ENCODE measurements around the gene BCO1.

The BCO1 gene

GRCh38 chr16:81319221-81319912 lies 80.9 kb downstream of the BCO1 start:
- DNase-seq, result no peak

- no peak for DNase-seq
Observed at GRCh38 chr16:81321039-81321438, 82.5 kb downstream of the BCO1 start.

- DNase-seq, result no peak
Observed at GRCh38 chr16:81321536-81321935, 83.0 kb downstream of the BCO1 start.

GRCh38 chr16:81324808-81325207 lies 86.3 kb downstream of the BCO1 start:
- no peak for DNase-seq

- no peak for DNase-seq
Observed at GRCh38 chr16:81327011-81327410, 88.5 kb downstream of the BCO1 start.

GRCh38 chr16:81327447-81328196 lies 89.1 kb downstream of the BCO1 start:
- DNase-seq, result no peak

- no peak for DNase-seq
Observed at GRCh38 chr16:81329947-81330346, 91.5 kb downstream of the BCO1 start.

GRCh38 chr16:81333356-81333755 lies 94.9 kb downstream of the BCO1 start:
- no peak for DNase-seq

GRCh38 chr16:81335669-81336068 lies 97.2 kb downstream of the BCO1 start:
- no peak for DNase-seq

GRCh38 chr16:81337097-81337496 lies 98.6 kb downstream of the BCO1 start:
- DNase-seq, result no peak

Measured in NCI-H1105 treated with DMSO at 0.1 percent for 48 hours (cell line).